ENCODE measurements around the gene SHKBP1.

DNA sequence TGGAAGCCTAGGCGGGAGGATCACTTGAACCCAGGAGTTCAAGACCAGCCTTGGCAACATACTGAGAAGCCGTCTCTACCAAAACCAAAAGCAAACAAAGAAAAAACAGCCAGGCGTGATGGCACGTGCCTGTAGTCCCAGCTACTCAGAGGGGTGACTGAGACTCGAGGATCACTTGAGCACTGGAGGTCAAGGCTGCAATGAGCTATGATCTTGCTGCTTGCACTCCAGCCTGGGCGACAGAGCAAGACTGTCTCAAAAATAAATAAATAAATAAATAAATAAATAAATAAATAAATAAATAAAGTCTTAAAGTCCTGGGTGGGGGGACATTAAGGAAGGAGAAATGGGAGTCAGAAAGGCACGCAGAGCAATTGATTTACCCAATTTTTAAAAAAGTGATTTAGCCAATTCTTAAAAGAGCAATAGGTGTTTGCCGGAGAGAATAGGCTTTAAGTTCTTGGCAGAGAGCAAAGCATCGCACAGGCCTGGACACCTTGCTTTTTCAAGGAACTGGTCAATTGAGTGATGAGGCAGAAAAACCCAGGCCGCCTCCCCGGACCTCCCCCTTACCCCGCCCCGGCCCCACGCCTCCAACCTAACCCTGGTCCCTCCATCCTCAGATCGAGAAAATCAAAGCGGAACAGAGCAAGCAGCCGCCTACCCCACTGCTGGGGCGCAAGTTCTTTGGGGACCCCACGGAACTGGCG lies 9.5 kb upstream of the SHKBP1 start:
- no peak for TF ChIP-seq POLR2AphosphoS5 (IDR thresholded peaks at IDR 0.05)
- TF ChIP-seq, protein P1, sequence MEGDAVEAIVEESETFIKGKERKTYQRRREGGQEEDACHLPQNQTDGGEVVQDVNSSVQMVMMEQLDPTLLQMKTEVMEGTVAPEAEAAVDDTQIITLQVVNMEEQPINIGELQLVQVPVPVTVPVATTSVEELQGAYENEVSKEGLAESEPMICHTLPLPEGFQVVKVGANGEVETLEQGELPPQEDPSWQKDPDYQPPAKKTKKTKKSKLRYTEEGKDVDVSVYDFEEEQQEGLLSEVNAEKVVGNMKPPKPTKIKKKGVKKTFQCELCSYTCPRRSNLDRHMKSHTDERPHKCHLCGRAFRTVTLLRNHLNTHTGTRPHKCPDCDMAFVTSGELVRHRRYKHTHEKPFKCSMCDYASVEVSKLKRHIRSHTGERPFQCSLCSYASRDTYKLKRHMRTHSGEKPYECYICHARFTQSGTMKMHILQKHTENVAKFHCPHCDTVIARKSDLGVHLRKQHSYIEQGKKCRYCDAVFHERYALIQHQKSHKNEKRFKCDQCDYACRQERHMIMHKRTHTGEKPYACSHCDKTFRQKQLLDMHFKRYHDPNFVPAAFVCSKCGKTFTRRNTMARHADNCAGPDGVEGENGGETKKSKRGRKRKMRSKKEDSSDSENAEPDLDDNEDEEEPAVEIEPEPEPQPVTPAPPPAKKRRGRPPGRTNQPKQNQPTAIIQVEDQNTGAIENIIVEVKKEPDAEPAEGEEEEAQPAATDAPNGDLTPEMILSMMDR (IDR thresholded peaks at IDR 0.05): no peak
